OCI-LY3 (cell line): ENCODE results near the gene COPA.

Source experiments
- CTCF ChIP-seq: fragments of 200-600, 300-600 bp; sonication (generic); IDR thresholded peaks from 2 replicates; pipeline ENCODE4 v1.5.1; 2014; ENCODE audit warnings: antibody characterized with exemption, low read length, low read depth
- EZH2phosphoT487 ChIP-seq: fragments of 200-600 bp; shearing (Covaris generic); IDR thresholded peaks from 2 replicates; pipeline ENCODE4 v1.6.1; 2018; ENCODE audit warnings: antibody characterized with exemption, mixed run types, low read depth

DNA sequence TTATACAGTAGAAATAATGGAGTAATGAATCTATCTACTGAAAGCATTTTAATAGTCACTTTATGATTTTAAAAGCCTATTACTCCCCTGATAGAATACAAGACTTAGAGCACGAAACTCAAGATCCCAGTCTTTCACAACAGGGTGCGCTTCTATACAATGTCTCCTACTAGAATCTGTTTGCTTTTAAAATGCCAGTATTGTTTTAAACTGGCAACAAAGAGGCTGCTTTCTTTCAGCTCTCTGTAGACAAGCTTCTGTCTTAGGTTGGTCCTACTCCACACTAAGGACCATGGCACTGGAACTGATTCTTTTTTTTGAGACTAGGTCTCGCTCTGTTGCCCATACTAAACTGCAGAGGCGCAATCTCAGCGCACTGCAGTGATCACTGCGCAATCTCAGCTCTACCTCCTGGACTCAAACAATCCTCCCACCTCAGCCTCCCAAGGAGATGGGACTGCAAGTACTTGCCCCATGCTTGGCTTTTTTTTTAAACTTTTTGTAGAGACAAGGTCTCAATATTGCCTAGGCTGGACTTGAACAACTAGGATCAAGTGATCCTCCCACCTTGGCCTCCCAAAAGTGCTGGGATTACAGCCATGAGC is 85.5 kb downstream of the COPA start:
- no peak for TF ChIP-seq CTCF
- no peak for TF ChIP-seq EZH2phosphoT487
